Thyroid gland (tissue), 4 donors: ENCODE data around the gene MYO5A.

Source experiments
- CTCF ChIP-seq, 6 experiments: fragments of 200-600 bp in 3 of 6; fragments of 450-650 bp in 3 of 6; sonication (generic) in 3 of 6; IDR thresholded peaks; one replicate each; pipeline ENCODE4 v1.5.1; 2016 to 2019; ENCODE audit warnings: antibody characterized with exemption in 6 of 6, mild to moderate bottlenecking in 2 of 6, inconsistent platforms in 1 of 6, moderate library complexity in 1 of 6
- POLR2A ChIP-seq, 2 donors: fragments of 450-650 bp; IDR thresholded peaks; one replicate each; pipeline ENCODE4 v1.6.1; 2017; ENCODE audit warnings: antibody characterized with exemption in 2 of 2, mild to moderate bottlenecking in 2 of 2, moderate library complexity in 1 of 2

GRCh38 chr15:52496175-52496574, 32.5 kb downstream of the MYO5A start:
- TF ChIP-seq CTCF (IDR thresholded peaks at IDR 0.05) (no peak), POLR2A (IDR thresholded peaks at IDR 0.05) (no peak)
